ENCODE measurements around the gene MRPL36. TPM values are rescaled to one million over a fixed set of nuclear protein-coding genes. Genes with fewer than 3 reads are reported as not detected.
"Not testable (repeated sequence)": the region's sequence is repeated elsewhere in the genome, so short reads cannot be mapped to it uniquely, and the experiment has no call there.

Gene MRPL36
- total and polyA plus RNA-seq, 4 donors, result 25.1 to 62.2 (median 39.0) TPM

- peak in 1 of 2 donors; percentile 58 for DNase-seq
These were observed 20.7 kb upstream of the MRPL36 start for GRCh38 chr5:1820381-1820780.

GRCh38 chr5:1819458-1819857, 19.8 kb upstream of the MRPL36 start:
- DNase-seq (peak in 1 of 2 donors; percentile 34), ATAC-seq (ENCODE audit: low FRiP score) (no peak)
- no peaks in the 10 kb centered on the region for H3K9me3 ChIP-seq (ENCODE audit: control insufficient read depth, low read length)
- peaks cover 3 to 11% of the 10 kb centered on the region in 2 donors for H3K36me3 ChIP-seq (ENCODE audit: control insufficient read depth in 1 of 2, insufficient read depth in 2 of 2, low read length in 1 of 2)
- no peak overlapping the region for H3K27ac ChIP-seq (ENCODE audit: low read depth in 1 of 2, low read length in 2 of 2)
- no peaks in the 10 kb centered on the region for H3K27me3 ChIP-seq (ENCODE audit: control insufficient read depth in 1 of 2, insufficient read depth in 2 of 2, low read length in 1 of 2)
- WGBS, 2 donors, result 96 to 100% methylated on average over 2 of the region's 2 CpGs
- H3K4me1 ChIP-seq (ENCODE audit: control insufficient read depth in 1 of 2, insufficient read depth in 2 of 2, low read length in 2 of 2), result no peaks in the 10 kb centered on the region
- H3K4me3 ChIP-seq (ENCODE audit: low read length in 2 of 2), result no peak overlapping the region
- intact Hi-C loops (cut with DNase I), result no loop called here

More at GRCh38 chr5:1820381-1820780, 20.7 kb upstream of the MRPL36 start:
- ATAC-seq (ENCODE audit: low FRiP score), result no peak
- Histone ChIP-seq H3K9me3 (ENCODE audit: control insufficient read depth, low read length) (no peaks in the 10 kb centered on the region), H3K27me3 (ENCODE audit: control insufficient read depth in 1 of 2, insufficient read depth in 2 of 2, low read length in 1 of 2) (no peaks in the 10 kb centered on the region), H3K36me3 (ENCODE audit: control insufficient read depth in 1 of 2, insufficient read depth in 2 of 2, low read length in 1 of 2) (peaks cover 3 to 11% of the 10 kb centered on the region in 2 donors), H3K27ac (ENCODE audit: low read depth in 1 of 2, low read length in 2 of 2) (no peak overlapping the region), H3K4me1 (ENCODE audit: control insufficient read depth in 1 of 2, insufficient read depth in 2 of 2, low read length in 2 of 2) (no peaks in the 10 kb centered on the region), H3K4me3 (ENCODE audit: low read length in 2 of 2) (no peak overlapping the region)
- intact Hi-C loops (cut with DNase I), result no loop called here
- WGBS, 2 donors, result 88 to 93% methylated on average over 12 of the region's 12 CpGs

DNA sequence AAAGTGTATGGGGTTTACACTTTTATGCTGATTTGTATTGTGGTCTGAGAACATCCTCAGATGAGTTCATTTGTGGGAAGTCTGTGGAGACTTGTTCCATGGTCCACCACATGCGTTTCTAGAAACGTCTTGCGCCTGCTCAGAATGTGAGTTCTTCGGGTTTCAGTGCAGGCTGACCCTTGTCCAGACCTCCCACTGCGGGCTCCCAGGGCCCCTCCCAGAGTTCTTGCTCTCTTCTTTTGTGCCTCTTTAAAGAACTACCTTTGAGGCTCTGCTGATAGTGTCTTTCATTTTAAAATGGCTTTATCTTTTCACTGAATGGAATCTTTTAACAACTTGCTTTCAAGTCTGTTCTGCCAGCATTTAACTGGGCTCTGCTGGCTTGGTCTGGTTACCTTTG, 19.1 kb upstream of the MRPL36 start:
- WGBS, 2 donors, result 91 to 94% methylated on average over 5 of the region's 5 CpGs
- H3K36me3 ChIP-seq (ENCODE audit: control insufficient read depth in 1 of 2, insufficient read depth in 2 of 2, low read length in 1 of 2), result peaks cover 3 to 11% of the 10 kb centered on the region in 2 donors
- H3K27me3 ChIP-seq (ENCODE audit: control insufficient read depth in 1 of 2, insufficient read depth in 2 of 2, low read length in 1 of 2), result no peaks in the 10 kb centered on the region
- ATAC-seq (ENCODE audit: low FRiP score), result no peak
- no peak overlapping the region for H3K27ac ChIP-seq (ENCODE audit: low read depth in 1 of 2, low read length in 2 of 2)
- H3K4me3 ChIP-seq (ENCODE audit: low read length in 2 of 2), result no peak overlapping the region
- DNase-seq, result peak in 1 of 2 donors; percentile 26
- no peaks in the 10 kb centered on the region for H3K9me3 ChIP-seq (ENCODE audit: control insufficient read depth, low read length)
- intact Hi-C loops (cut with DNase I), result no loop called here
- no peaks in the 10 kb centered on the region for H3K4me1 ChIP-seq (ENCODE audit: control insufficient read depth in 1 of 2, insufficient read depth in 2 of 2, low read length in 2 of 2)

GRCh38 chr5:1817261-1818043, 17.8 kb upstream of the MRPL36 start:
- Histone ChIP-seq H3K27ac (ENCODE audit: low read depth in 1 of 2, low read length in 2 of 2) (no peak overlapping the region), H3K9me3 (ENCODE audit: control insufficient read depth, low read length) (no peaks in the 10 kb centered on the region), H3K36me3 (ENCODE audit: control insufficient read depth in 1 of 2, insufficient read depth in 2 of 2, low read length in 1 of 2) (peaks cover 3 to 11% of the 10 kb centered on the region in 2 donors), H3K27me3 (ENCODE audit: control insufficient read depth in 1 of 2, insufficient read depth in 2 of 2, low read length in 1 of 2) (no peaks in the 10 kb centered on the region), H3K4me3 (ENCODE audit: low read length in 2 of 2) (no peak overlapping the region), H3K4me1 (ENCODE audit: control insufficient read depth in 1 of 2, insufficient read depth in 2 of 2, low read length in 2 of 2) (no peaks in the 10 kb centered on the region)
- WGBS, 2 donors, result 89 to 94% methylated on average over 15 of the region's 15 CpGs
- DNase-seq, result peak in 1 of 2 donors; percentile 35
- ATAC-seq (ENCODE audit: low FRiP score), result no peak
- intact Hi-C loops (cut with DNase I), result no loop called here

- H3K36me3 ChIP-seq (ENCODE audit: control insufficient read depth in 1 of 2, insufficient read depth in 2 of 2, low read length in 1 of 2); H3K4me3 ChIP-seq (ENCODE audit: low read length in 2 of 2); H3K27ac ChIP-seq (ENCODE audit: low read depth in 1 of 2, low read length in 2 of 2); H3K4me1 ChIP-seq (ENCODE audit: control insufficient read depth in 1 of 2, insufficient read depth in 2 of 2, low read length in 2 of 2); DNase-seq; H3K9me3 ChIP-seq (ENCODE audit: control insufficient read depth, low read length); intact Hi-C loops (cut with DNase I); H3K27me3 ChIP-seq (ENCODE audit: control insufficient read depth in 1 of 2, insufficient read depth in 2 of 2, low read length in 1 of 2); ATAC-seq (ENCODE audit: low FRiP score): not testable (repeated sequence)
- WGBS, 2 donors, result 98 to 99% methylated on average over 18 of the region's 18 CpGs
These were observed 17.0 kb upstream of the MRPL36 start for GRCh38 chr5:1816495-1817089.

- DNase-seq (peak in 1 of 2 donors; percentile 41), ATAC-seq (ENCODE audit: low FRiP score) (no peak)
- H3K36me3 ChIP-seq (ENCODE audit: control insufficient read depth in 1 of 2, insufficient read depth in 2 of 2, low read length in 1 of 2), result peaks cover 3 to 8% of the 10 kb centered on the region in 2 donors
- no peak overlapping the region for H3K4me3 ChIP-seq (ENCODE audit: low read length in 2 of 2)
- no peaks in the 10 kb centered on the region for H3K27me3 ChIP-seq (ENCODE audit: control insufficient read depth in 1 of 2, insufficient read depth in 2 of 2, low read length in 1 of 2)
- intact Hi-C loops (cut with DNase I), result no loop called here
- 87% methylated on average over 17 of the region's 17 CpGs for WGBS, 2 donors
- H3K9me3 ChIP-seq (ENCODE audit: control insufficient read depth, low read length), result no peaks in the 10 kb centered on the region
- H3K4me1 ChIP-seq (ENCODE audit: control insufficient read depth in 1 of 2, insufficient read depth in 2 of 2, low read length in 2 of 2), result no peaks in the 10 kb centered on the region
- H3K27ac ChIP-seq (ENCODE audit: low read depth in 1 of 2, low read length in 2 of 2), result no peak overlapping the region
These were observed 16.2 kb upstream of the MRPL36 start for GRCh38 chr5:1815881-1816292.

- DNase-seq, result peak in 1 of 2 donors; percentile 48
These were observed 15.6 kb upstream of the MRPL36 start for GRCh38 chr5:1815071-1815786.

GRCh38 chr5:1814183-1815020, 14.8 kb upstream of the MRPL36 start:
- DNase-seq (peak in 1 of 2 donors; percentile 63), ATAC-seq (ENCODE audit: low FRiP score) (no peak)
- H3K4me3 ChIP-seq (ENCODE audit: low read length in 2 of 2), result no peak overlapping the region
- no peaks in the 10 kb centered on the region for H3K9me3 ChIP-seq (ENCODE audit: control insufficient read depth, low read length)
- no peaks in the 10 kb centered on the region for H3K4me1 ChIP-seq (ENCODE audit: control insufficient read depth in 1 of 2, insufficient read depth in 2 of 2, low read length in 2 of 2)
- no peaks in the 10 kb centered on the region for H3K27me3 ChIP-seq (ENCODE audit: control insufficient read depth in 1 of 2, insufficient read depth in 2 of 2, low read length in 1 of 2)
- intact Hi-C loops (cut with DNase I), result no loop called here
- WGBS, 2 donors, result 95 to 96% methylated on average over 30 of the region's 30 CpGs
- H3K36me3 ChIP-seq (ENCODE audit: control insufficient read depth in 1 of 2, insufficient read depth in 2 of 2, low read length in 1 of 2), result peaks cover 3 to 6% of the 10 kb centered on the region in 2 donors
- no peak overlapping the region for H3K27ac ChIP-seq (ENCODE audit: low read depth in 1 of 2, low read length in 2 of 2)

More at GRCh38 chr5:1815071-1815786, 15.6 kb upstream of the MRPL36 start:
- 94 to 96% methylated on average over 18 of the region's 18 CpGs for WGBS, 2 donors
- no peak overlapping the region for H3K4me3 ChIP-seq (ENCODE audit: low read length in 2 of 2)
- ATAC-seq (ENCODE audit: low FRiP score), result no peak
- peaks cover 3 to 7% of the 10 kb centered on the region in 2 donors for H3K36me3 ChIP-seq (ENCODE audit: control insufficient read depth in 1 of 2, insufficient read depth in 2 of 2, low read length in 1 of 2)
- intact Hi-C loops (cut with DNase I), result no loop called here
- H3K4me1 ChIP-seq (ENCODE audit: control insufficient read depth in 1 of 2, insufficient read depth in 2 of 2, low read length in 2 of 2), result no peaks in the 10 kb centered on the region
- no peaks in the 10 kb centered on the region for H3K9me3 ChIP-seq (ENCODE audit: control insufficient read depth, low read length)
- no peak overlapping the region for H3K27ac ChIP-seq (ENCODE audit: low read depth in 1 of 2, low read length in 2 of 2)
- H3K27me3 ChIP-seq (ENCODE audit: control insufficient read depth in 1 of 2, insufficient read depth in 2 of 2, low read length in 1 of 2), result no peaks in the 10 kb centered on the region

Data from aorta (tissue), 5 donors.